Activated T-cell treated with anti-CD3 and anti-CD28 coated beads for 1 hour (primary cell): ENCODE data around the gene PCNX1.
A peak's percentile ranks its signal among the peaks of the same experiment; 100 is the strongest.
"Not testable (repeated sequence)": the region's sequence is repeated elsewhere in the genome, so short reads cannot be mapped to it uniquely, and the experiment has no call there.

ENCODE experiments used
- DNase-seq: peaks from one replicate; pipeline ENCODE4 v3.0.0-alpha.2; 2020; ENCODE audit warnings: low read depth

The PCNX1 gene

DNA sequence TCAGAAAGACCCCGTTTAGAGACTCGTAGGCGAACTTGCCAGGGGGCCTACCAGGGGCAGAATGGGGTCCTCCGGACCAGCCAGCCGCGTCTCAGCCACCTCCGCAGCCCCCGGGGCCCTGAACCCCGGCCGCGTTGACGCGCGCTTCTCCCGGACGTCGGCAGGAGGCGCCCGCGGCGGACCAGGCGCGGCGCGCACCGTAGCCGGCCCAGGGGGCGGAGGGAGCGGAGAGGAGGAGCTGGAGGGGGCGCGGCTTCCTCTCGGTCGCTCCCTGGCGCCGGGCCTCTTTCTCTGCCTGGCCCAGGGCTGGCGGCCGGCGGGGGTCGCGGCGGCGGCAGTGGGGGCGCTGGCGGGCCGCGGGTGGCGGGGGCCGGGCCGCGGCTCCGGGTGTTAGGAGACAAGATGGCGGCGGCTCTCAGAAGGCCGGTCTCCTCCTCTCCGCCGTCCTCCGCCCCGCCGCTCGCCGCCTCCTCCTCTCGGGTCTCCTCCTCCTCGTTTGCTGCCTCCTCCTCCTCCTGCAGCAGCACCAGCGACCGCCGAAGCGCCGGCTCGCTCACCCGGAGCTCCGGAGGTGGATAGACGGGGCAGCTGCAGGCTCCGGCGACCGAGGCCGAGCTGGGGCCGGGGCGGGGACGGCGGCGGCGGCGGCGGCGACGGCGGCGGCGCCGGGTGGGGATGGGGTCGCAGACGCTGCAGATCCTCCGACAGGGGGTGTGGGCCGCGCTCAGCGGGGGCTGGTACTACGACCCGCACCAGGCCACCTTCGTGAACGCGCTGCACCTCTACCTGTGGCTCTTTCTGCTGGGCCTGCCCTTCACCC is at the start of gene PCNX1:
Gene PCNX1 (plus strand): TSS at position 284 of the 820 bp plus-strand sequence. CDS start 392 bp downstream, at position 676.
- DNase-seq: peak; percentile 84

DNA sequence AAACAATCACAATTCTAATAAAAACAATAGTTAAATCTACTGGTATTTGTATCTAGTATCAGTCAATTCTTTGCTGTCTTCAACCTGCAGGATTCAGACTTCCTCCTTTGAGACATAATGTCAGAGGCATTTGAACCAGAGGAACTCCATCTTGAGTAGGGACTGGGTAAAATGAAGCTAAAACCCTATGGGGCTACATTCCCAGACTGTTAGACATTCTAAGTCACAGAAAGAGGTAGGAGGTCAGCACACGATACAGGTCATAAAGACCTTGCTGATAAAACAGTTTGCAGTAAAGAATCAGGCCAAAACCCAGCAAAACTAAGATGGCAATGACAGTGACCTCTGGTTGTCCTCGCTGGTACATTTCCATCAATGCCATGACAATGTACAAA is 49.8 kb upstream of the PCNX1 start:
- DNase-seq: no peak

DNA sequence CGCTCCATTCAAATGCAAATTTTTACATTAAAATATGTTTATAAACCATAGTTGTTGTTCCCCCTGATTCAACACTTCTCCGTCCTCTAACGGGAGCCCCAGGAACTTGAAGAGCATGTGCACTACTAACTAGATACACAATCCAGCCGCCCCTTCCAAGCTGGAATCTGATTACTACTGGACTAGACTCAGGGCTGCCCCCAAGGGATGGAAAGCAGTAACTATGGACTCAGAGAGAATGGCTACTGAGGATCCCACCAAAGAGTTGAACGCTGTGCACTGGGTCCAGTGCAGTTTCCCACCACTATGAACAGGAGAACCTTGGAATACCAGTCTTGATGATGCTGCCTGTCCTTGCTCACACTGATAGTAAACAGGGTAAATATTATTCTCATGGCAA is 48.6 kb upstream of the PCNX1 start:
- DNase-seq: no peak

GRCh38 chr14:70866992-70867391 is 40.3 kb upstream of the PCNX1 start:
- DNase-seq: not testable (repeated sequence)

GRCh38 chr14:70871001-70871400 is 36.3 kb upstream of the PCNX1 start:
- no peak for DNase-seq

DNA sequence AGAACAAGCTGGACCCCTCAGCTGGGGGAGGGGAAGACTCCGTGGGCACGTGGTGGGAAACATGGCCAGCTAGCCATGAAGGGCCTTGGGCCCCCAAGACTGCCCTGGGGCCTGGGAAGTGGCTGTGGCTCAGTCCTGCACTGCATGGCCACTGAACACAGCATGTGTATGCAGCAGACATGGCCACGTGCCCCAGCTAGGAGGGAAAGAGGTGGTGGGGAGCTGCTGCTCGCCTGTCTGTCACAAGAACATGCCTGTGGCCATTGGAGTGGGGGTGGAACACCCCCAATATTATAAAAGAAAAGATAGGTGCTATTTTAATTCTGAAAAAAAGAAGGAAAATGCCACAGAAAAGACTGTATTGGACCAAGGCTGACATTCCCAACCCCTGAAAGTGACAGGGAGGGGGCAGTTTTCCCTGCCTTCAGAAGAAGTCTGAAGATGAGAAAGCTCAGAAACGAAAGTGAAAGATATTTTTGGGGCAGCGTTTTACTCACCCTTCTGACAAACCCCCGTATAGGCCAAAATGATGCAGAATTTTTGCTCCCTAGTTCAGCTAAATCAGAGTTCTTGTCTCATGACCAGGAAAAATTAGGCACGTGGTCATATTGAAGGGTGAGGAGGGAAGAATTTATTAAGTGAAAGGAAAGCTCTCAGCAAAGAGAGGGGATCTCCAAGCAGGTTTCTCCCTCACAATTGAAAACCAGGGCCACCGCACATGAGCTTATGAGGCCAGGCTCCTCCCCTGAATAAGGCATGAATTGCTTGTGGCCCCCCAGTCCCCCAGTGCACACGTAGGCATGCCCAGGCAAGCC is 35.2 kb upstream of the PCNX1 start:
- DNase-seq: no peak

DNA sequence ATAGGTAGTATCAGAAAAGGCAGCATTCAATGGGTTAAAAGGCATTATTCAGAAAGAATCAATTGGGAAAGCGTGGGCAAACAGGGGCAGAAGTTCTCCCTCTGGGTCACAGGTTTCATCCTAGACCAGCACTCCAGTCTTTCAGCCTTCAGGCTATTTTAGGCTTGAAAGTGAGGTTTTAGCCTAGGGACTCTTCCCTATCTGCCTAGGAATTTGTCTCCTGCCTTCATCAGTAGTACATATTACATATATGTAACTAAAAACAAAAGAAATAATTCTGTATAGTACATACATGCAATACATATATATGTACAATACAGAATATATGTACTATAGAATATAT is 34.6 kb upstream of the PCNX1 start:
- no peak for DNase-seq

DNA sequence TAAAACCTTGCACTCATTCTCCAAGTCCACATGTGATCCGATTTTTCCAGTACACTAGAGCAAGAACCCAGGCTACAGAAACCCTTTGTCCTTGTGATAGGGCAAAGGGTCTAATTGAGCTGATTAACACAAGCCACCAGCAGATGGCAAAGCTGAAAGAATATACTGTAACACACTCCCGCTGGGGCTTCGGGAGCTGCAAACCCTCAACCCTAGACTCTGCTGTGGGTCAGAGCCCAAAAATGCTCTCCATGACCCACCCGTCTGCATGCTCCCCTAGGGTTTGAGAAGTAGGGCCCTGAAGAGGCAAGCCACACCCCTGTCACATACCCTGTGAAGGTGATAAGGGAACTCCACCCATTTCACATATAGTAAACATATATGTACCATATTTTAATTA is 33.6 kb upstream of the PCNX1 start:
- DNase-seq: no peak

GRCh38 chr14:70875811-70876460 is 31.3 kb upstream of the PCNX1 start:
- not testable (repeated sequence) for DNase-seq

GRCh38 chr14:70879448-70879847 is 27.8 kb upstream of the PCNX1 start:
- no peak for DNase-seq

DNA sequence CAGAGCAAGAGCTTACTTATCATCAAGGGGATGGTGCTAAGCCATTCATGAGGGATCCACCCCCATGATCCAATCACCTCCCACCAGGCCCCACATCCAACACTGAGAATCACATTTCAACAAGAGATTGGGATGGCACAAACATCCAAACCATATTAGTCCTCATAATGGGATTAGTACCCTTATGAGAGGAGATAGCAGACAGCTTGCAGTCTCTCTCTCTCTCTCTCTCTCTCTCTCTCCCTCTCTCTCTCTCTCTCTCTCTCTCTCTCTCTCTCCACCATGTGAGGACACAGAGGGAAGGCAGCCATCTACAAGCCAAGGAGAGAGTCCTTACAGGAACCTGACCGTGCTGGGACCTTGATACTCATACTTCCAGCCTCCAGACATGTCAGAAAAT is 26.4 kb upstream of the PCNX1 start:
- DNase-seq: not testable (repeated sequence)

DNA sequence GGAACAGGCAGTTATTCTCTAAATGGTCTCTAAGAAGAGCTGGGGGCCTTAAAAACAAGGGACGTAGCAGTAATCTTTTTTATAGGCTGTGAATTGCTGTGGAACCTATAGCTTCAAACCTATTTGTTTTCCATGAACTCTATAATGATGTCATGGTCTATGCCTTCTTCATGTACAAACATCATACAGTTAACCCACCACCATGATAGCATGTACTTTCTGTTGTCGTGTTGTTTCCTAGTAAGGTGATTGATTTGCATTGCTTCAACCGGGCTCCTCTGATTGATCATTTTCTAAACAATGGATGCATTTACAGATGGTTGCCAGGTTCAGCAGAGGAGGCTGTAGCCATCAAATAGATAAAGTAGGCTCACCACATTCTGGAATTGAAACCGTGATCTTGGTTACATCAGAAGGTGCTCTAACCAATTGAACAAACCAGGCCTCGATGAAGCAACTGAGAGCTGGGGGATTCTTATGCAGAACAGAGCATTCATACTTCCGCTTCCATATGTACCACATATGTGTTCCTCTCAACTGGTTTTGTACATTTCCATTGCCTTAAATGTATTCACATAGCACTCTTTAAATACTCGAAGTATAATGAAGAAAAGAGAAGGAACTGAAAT is 25.6 kb upstream of the PCNX1 start:
- DNase-seq: no peak

- no peak for DNase-seq
Observed at GRCh38 chr14:70882776-70883492, 24.3 kb upstream of the PCNX1 start.

- no peak for DNase-seq
Observed at GRCh38 chr14:70884595-70885342, 22.5 kb upstream of the PCNX1 start.

DNA sequence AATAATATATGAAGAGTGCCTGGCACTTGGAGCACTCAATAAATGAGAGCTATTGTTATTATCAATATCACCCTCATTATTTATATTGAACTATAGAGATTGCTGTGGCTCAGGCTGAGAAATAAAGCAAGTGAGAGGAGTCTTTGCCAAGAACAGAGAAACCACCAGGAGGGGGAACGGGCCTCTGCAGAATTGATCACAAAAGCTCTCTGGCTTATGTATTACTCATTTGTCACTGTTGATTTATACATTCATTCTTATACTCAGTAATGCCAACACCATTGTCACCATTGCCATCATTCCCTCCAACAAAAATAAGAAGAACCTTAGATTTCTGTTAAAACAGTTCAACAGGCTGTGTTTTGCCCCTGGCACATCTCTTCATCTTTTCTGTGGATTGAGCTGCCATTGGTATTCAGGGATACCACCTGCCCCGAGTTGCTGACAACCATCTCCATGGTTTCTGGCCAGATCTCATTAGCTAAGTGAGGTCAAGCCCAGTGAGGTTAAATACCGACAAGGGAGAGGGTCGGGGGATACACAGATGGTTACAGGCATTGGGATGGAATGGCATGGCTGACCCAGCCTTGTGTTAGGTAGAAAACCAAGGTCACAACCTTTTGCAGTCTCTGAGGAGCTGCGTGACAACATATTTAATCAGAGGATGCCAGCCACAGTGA is 21.8 kb upstream of the PCNX1 start:
- DNase-seq: no peak

DNA sequence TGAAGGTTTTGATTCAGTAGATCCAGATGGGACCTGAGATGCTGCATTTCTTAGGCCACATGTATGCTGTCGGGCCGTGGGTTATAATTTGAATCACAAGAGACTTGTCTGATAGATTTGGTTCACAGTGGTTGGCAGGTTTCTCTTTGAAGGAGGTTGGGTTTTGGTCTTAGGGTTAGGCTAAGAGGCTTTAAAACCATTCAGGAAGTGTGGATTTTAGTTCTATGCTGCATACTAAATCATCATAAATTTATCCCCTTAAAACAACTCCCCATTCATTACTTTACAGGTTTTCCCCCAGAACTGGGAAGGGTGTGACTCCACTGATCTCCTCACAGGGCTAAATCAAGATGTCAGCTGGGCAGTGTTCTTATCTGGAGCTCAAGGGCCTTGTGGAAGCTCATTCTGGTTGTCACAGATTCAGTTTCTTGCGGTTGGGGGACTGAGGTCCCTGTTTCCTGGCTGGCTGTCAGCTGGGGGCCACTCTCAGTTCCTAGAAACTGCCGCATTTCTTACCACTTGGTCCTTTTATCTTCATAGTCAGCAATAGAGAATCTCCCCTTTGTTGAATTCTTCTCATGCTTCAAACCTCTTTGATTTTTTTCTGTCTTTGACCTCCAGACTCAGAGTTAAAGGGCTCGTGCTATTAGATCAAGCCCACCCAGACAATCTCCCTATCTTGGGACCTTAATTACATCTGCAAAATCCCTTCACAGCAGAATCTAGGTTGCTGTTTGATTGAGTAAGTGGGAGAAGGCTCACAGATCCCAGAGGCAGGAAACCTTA is 20.6 kb upstream of the PCNX1 start:
- no peak for DNase-seq

DNA sequence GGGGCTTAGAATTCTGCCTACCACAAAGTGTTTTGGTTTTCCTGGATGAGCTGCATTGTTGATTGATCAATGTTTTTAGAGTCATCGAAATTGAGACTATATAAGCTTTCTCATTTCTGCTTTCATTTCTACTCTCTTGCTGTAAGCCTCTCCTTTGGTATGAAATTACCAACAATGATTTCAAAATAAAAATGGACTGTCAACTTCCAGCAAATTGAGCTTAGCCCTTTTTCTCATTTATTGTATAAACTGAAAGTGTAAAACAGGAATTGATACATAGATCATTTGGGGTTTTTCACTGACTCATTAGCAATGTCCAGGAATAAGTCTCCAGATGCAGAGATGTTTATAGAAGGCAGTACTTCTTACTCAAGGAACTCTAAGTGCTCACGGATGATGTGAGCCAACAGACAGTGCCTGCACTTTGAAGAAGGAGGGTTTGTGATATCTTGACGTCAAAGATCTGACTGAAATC is 20.0 kb upstream of the PCNX1 start:
- DNase-seq: no peak

GRCh38 chr14:70887737-70888499 is 19.3 kb upstream of the PCNX1 start:
- DNase-seq: no peak
